Measurements from ENCODE around the gene SBNO2. TPM values are rescaled to one million over a fixed set of nuclear protein-coding genes. Genes with fewer than 3 reads are reported as not detected.
A peak's percentile ranks its signal among the peaks of the same experiment; 100 is the strongest.

Gene SBNO2
- total RNA-seq, 3 donors from 2014 or later, result 58.0 to 86.6 (median 74.6) TPM

- no peak for TF ChIP-seq CTCF (IDR thresholded peaks at IDR 0.05)
- intact Hi-C loops (cut with DNase I, micrococcal nuclease), result loop anchor here in 1 of 2 donors (10.0 kb wide), 1 partner anchor 46 kb away; no protein-coding TSS in a partner anchor
- Histone ChIP-seq H3K4me3 (no peak overlapping the region), H3K36me3 (ENCODE audit: low read depth) (no peaks in the 10 kb centered on the region), H3K4me1 (ENCODE audit: low read depth) (peaks cover 13% of the 10 kb centered on the region), H3K9me3 (no peaks in the 10 kb centered on the region)
- ATAC-seq (no peak), DNase-seq (peak in 1 of 3 donors; percentile 66)
Measured at GRCh38 chr19:1170938-1171754, 2.9 kb downstream of the SBNO2 start.

DNA sequence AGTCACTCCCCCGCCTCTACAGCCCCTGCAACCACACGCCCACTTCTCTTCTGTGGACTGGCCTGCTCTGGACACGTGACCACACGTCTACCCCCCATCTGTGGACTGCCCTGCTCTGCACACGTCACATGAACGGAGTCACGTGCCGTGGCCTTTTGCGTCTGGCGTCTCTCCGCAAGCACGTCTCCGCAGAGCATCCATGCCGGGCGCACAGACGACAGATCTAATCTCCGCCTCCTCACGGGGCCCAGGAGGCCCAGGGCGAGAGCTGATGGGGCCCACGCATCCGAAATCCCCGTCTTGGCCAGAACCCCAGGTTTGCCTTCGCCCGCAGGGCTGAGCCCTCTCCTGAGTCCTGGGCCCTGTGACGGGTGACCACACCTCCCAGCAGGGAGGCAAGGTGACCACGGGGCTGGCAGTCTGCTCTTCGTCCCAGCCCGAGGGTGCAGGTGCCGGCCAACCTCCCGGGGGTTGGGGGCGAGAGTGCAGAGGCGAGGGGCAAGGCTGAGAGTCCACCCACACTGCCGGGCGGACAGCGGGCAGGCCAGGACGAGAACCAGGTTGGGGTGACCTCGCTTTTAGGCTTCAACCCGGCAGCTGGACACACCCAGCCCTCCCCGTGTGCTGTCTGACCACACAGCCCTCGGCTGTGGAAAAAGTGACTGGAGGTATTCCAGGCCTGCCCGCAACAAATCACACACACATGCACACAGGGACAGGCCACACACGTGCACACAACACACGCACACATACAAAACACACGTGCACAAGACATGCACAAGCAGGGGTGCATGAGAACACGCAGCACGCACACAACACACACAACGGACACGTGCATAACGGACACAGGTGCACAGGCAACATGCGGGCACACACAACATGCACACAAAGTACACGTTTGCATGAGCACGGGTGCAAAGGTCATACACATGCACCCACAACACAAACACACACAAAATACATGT is 3.9 kb downstream of the SBNO2 start:
- Histone ChIP-seq H3K4me1 (ENCODE audit: low read depth) (peaks cover 13% of the 10 kb centered on the region), H3K36me3 (ENCODE audit: low read depth) (no peaks in the 10 kb centered on the region), H3K4me3 (no peak overlapping the region), H3K9me3 (no peaks in the 10 kb centered on the region)
- no peak for ATAC-seq
- intact Hi-C loops (cut with DNase I, micrococcal nuclease), result loop anchor here in 1 of 2 donors (10.0 kb wide), 1 partner anchor 45 kb away; no protein-coding TSS in a partner anchor
- TF ChIP-seq CTCF (IDR thresholded peaks at IDR 0.05), result no peak
- DNase-seq, result peak in 1 of 3 donors; percentile 79

- no peaks in the 10 kb centered on the region for H3K9me3 ChIP-seq
- no peak for TF ChIP-seq CTCF (IDR thresholded peaks at IDR 0.05)
- no peak overlapping the region for H3K4me3 ChIP-seq
- intact Hi-C loops (cut with DNase I, micrococcal nuclease), result no loop called here
- H3K4me1 ChIP-seq (ENCODE audit: low read depth), result peaks cover 13% of the 10 kb centered on the region
- no peaks in the 10 kb centered on the region for H3K36me3 ChIP-seq (ENCODE audit: low read depth)
- DNase-seq (no peak), ATAC-seq (no peak)
Measured at GRCh38 chr19:1169411-1169791, 4.7 kb downstream of the SBNO2 start.

DNA sequence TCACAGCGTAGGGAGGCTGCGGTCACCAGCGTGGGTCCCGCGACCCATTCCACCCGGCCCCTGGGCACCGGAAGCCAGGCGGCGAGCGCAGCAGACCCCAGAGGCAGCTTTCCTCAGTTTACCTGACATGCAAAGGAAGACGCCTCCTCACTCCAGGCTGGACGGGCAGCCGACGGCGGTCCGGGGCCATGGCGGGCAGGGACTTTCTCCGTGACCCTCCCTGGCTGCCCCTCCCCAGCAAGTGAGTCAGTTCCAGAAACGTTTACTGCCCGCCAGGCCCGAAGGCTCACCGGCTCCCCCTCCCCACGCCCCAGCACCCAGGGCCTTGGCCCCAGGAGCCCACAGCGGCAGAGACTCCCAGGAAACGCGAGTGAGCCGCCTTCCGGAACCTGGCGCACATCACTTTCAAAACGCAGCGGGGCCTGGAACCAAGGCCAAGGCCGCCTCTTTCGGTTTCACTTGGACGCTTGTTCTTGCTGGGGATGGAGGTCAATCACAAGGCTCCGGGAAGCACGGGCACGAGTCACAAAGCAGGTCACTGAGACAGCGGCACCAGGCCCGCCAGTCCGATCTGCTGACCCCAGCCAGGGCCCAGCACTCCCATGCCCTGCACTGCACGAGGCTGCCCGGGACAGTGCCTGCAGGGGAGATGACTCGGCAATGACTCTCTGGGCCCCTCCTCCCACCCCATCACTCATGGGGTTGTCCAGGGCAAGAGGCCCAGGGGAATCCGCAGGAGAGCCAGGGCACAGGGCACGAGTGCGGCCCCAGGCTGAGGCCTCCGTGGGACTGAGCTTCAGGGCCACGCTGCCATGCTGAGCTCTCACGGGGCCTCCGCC is 5.3 kb downstream of the SBNO2 start:
- intact Hi-C loops (cut with DNase I, micrococcal nuclease), result no loop called here
- Histone ChIP-seq H3K9me3 (no peaks in the 10 kb centered on the region), H3K36me3 (ENCODE audit: low read depth) (no peaks in the 10 kb centered on the region), H3K4me3 (no peak overlapping the region), H3K4me1 (ENCODE audit: low read depth) (peaks cover 13% of the 10 kb centered on the region)
- peak in 1 of 3 donors; percentile 62 for DNase-seq
- no peak for TF ChIP-seq CTCF (IDR thresholded peaks at IDR 0.05)
- no peak for ATAC-seq

All from mucosa of descending colon (tissue), 3 donors.